ENCODE measurements around the gene FEM1B.

FEM1B gene

GRCh38 chr15:68285259-68285980, 7.9 kb downstream of the FEM1B start:
- DNase-seq (ENCODE audit: low spot score): no peak

- DNase-seq (ENCODE audit: low spot score): no peak
Measured at GRCh38 chr15:68286256-68286655, 8.7 kb downstream of the FEM1B start.

GRCh38 chr15:68289057-68289456, 11.5 kb downstream of the FEM1B start:
- DNase-seq (ENCODE audit: low spot score): no peak

- no peak for DNase-seq (ENCODE audit: low spot score)
Measured at GRCh38 chr15:68289621-68290352, 12.2 kb downstream of the FEM1B start.

GRCh38 chr15:68290715-68291114, 13.2 kb downstream of the FEM1B start:
- no peak for DNase-seq (ENCODE audit: low spot score)

- DNase-seq (ENCODE audit: low spot score): no peak
Measured at GRCh38 chr15:68292157-68292781, 14.7 kb downstream of the FEM1B start.

- DNase-seq (ENCODE audit: low spot score): no peak
Measured at GRCh38 chr15:68292967-68293366, 15.4 kb downstream of the FEM1B start.

- no peak for DNase-seq (ENCODE audit: low spot score)
Measured at GRCh38 chr15:68295014-68295805, 17.7 kb downstream of the FEM1B start.

GRCh38 chr15:68298336-68298735, 20.8 kb downstream of the FEM1B start:
- no peak for DNase-seq (ENCODE audit: low spot score)

- peak; percentile 15 for DNase-seq (ENCODE audit: low spot score)
Measured at GRCh38 chr15:68298882-68299381, 21.4 kb downstream of the FEM1B start.

GRCh38 chr15:68299436-68299835, 21.9 kb downstream of the FEM1B start:
- no peak for DNase-seq (ENCODE audit: low spot score)

- peak; percentile 27 for DNase-seq (ENCODE audit: low spot score)
Measured at GRCh38 chr15:68300115-68300940, 22.8 kb downstream of the FEM1B start.

- DNase-seq (ENCODE audit: low spot score): no peak
Measured at GRCh38 chr15:68301301-68301700, 23.8 kb downstream of the FEM1B start.

GRCh38 chr15:68302729-68303128, 25.2 kb downstream of the FEM1B start:
- DNase-seq (ENCODE audit: low spot score): no peak

- no peak for DNase-seq (ENCODE audit: low spot score)
Measured at GRCh38 chr15:68303134-68303533, 25.6 kb downstream of the FEM1B start.

- DNase-seq (ENCODE audit: low spot score): no peak
Measured at GRCh38 chr15:68303560-68304436, 26.3 kb downstream of the FEM1B start.

- no peak for DNase-seq (ENCODE audit: low spot score)
Measured at GRCh38 chr15:68304589-68305337, 27.2 kb downstream of the FEM1B start.

- DNase-seq (ENCODE audit: low spot score): no peak
Measured at GRCh38 chr15:68305420-68305871, 27.9 kb downstream of the FEM1B start.

All from LoVo (cell line).